Measurements from ENCODE around the gene TMEM254. TPM values are rescaled to one million over a fixed set of nuclear protein-coding genes. Genes with fewer than 3 reads are reported as not detected.
"Not testable (repeated sequence)": the region's sequence is repeated elsewhere in the genome, so short reads cannot be mapped to it uniquely, and the experiment has no call there.

TMEM254 gene
- 6.1 and 9.9 TPM in 2 replicates for total RNA-seq

- no peak for TF ChIP-seq CTCF (IDR thresholded peaks at IDR 0.05; ENCODE audit: insufficient read depth, low read depth, low read length)
- peak within 1 kb of the TSS; percentile 87 for H3K4me3 ChIP-seq (ENCODE audit: low read depth, low read length)
- DNase-seq (ENCODE audit: low read depth) = peak; percentile 90
These were observed at the start of gene TMEM254 for GRCh38 chr10:80078448-80079311. Gene TMEM254 (plus strand): TSS chr10:80078665. CDS start chr10:80078700, 35 bp downstream.

- not testable (repeated sequence) for H3K4me3 ChIP-seq (ENCODE audit: low read depth, low read length)
- peak; percentile 34 for DNase-seq (ENCODE audit: low read depth)
- TF ChIP-seq CTCF (IDR thresholded peaks at IDR 0.05; ENCODE audit: insufficient read depth, low read depth, low read length) = peak; percentile 48
These were observed 49.3 kb upstream of the TMEM254 start for GRCh38 chr10:80029205-80029604.

- H3K4me3 ChIP-seq (ENCODE audit: low read depth, low read length); DNase-seq (ENCODE audit: low read depth): not testable (repeated sequence)
These were observed 48.6 kb upstream of the TMEM254 start for GRCh38 chr10:80029865-80030264.

- no peak overlapping the region for H3K4me3 ChIP-seq (ENCODE audit: low read depth, low read length)
- TF ChIP-seq CTCF (IDR thresholded peaks at IDR 0.05; ENCODE audit: insufficient read depth, low read depth, low read length) = no peak
- no peak for DNase-seq (ENCODE audit: low read depth)
These were observed 46.0 kb upstream of the TMEM254 start for GRCh38 chr10:80032503-80032902.

GRCh38 chr10:80034766-80035165 lies 43.7 kb upstream of the TMEM254 start:
- not testable (repeated sequence) for DNase-seq (ENCODE audit: low read depth); H3K4me3 ChIP-seq (ENCODE audit: low read depth, low read length)

GRCh38 chr10:80035430-80035829 lies 43.0 kb upstream of the TMEM254 start:
- not testable (repeated sequence) for DNase-seq (ENCODE audit: low read depth); H3K4me3 ChIP-seq (ENCODE audit: low read depth, low read length)

- DNase-seq (ENCODE audit: low read depth); H3K4me3 ChIP-seq (ENCODE audit: low read depth, low read length): not testable (repeated sequence)
These were observed 41.5 kb upstream of the TMEM254 start for GRCh38 chr10:80036921-80037500.

- H3K4me3 ChIP-seq (ENCODE audit: low read depth, low read length) = not testable (repeated sequence)
These were observed 40.2 kb upstream of the TMEM254 start for GRCh38 chr10:80038226-80038625.

GRCh38 chr10:80041162-80041561 lies 37.3 kb upstream of the TMEM254 start:
- TF ChIP-seq CTCF (IDR thresholded peaks at IDR 0.05; ENCODE audit: insufficient read depth, low read depth, low read length) = no peak
- H3K4me3 ChIP-seq (ENCODE audit: low read depth, low read length) = no peak overlapping the region
- no peak for DNase-seq (ENCODE audit: low read depth)

More at GRCh38 chr10:80038226-80038625, 40.2 kb upstream of the TMEM254 start:
- not testable (repeated sequence) for DNase-seq (ENCODE audit: low read depth)

GRCh38 chr10:80044935-80045334 lies 33.5 kb upstream of the TMEM254 start:
- H3K4me3 ChIP-seq (ENCODE audit: low read depth, low read length); DNase-seq (ENCODE audit: low read depth): not testable (repeated sequence)
